ENCODE measurements around the gene NPPC.
A peak's percentile ranks its signal among the peaks of the same experiment; 100 is the strongest.

The NPPC gene

DNA sequence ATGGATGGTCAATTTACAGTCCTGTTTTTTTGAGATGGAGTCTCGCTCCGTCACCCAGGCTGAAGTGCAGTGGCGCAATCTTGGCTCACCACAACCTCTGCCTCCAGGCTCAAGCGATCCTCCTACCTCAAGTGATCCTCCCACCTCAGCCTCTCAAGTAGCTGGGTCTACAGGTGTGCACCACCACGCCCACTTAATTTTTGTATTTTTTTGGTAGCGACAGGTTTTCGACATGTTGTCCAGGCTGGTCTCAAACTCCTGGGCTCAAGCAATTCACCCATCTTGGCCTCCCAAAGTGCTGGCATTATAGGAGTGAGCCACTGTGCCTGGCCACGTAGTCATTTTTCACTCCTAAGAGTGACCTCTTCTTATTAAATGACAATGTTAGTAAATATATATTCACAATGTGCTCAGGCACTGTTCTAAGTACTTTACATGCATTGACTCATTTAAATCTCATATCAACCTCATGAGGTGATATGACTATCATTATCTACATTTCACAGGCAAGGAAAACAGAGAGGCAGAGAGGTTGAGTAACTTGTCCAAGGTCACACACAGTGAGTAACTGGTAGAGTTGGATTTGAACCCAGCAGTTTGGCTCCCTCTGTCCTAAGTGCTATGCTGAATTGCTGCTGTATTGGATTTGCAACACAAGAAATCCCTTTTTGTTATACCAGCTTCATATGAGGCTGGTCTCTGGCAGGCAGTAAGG lies 29.7 kb upstream of the NPPC start:
- CTCF ChIA-PET, result interaction anchor here (0.6 kb wide), 1 partner anchor 17 kb away, joined by 3 read pairs; no protein-coding TSS in a partner anchor
- POLR2A ChIA-PET, result no interaction called here
- TF ChIP-seq GLI2 (tag by site-specific recombination; IDR thresholded peaks at IDR 0.05; ENCODE audit: borderline replicate concordance, low read depth) (no peak), KLF9 (tag by site-specific recombination; IDR thresholded peaks at IDR 0.05; ENCODE audit: low read depth) (no peak), ZNF596 (tag by site-specific recombination; IDR thresholded peaks at IDR 0.05) (no peak), SCRT1 (tag by site-specific recombination; IDR thresholded peaks at IDR 0.05; ENCODE audit: borderline replicate concordance) (peak; percentile 70), ZNF747 (tag by site-specific recombination; IDR thresholded peaks at IDR 0.05) (no peak), SCRT2 (tag by site-specific recombination; IDR thresholded peaks at IDR 0.05) (0 out of 2 replicates have a peak, but pooled peaks have one; percentile 9), ZNF433 (tag by site-specific recombination; IDR thresholded peaks at IDR 0.05; ENCODE audit: low read depth) (no peak), ZNF324 (tag by site-specific recombination; IDR thresholded peaks at IDR 0.05) (no peak)
- TF ChIP-seq, protein P1, sequence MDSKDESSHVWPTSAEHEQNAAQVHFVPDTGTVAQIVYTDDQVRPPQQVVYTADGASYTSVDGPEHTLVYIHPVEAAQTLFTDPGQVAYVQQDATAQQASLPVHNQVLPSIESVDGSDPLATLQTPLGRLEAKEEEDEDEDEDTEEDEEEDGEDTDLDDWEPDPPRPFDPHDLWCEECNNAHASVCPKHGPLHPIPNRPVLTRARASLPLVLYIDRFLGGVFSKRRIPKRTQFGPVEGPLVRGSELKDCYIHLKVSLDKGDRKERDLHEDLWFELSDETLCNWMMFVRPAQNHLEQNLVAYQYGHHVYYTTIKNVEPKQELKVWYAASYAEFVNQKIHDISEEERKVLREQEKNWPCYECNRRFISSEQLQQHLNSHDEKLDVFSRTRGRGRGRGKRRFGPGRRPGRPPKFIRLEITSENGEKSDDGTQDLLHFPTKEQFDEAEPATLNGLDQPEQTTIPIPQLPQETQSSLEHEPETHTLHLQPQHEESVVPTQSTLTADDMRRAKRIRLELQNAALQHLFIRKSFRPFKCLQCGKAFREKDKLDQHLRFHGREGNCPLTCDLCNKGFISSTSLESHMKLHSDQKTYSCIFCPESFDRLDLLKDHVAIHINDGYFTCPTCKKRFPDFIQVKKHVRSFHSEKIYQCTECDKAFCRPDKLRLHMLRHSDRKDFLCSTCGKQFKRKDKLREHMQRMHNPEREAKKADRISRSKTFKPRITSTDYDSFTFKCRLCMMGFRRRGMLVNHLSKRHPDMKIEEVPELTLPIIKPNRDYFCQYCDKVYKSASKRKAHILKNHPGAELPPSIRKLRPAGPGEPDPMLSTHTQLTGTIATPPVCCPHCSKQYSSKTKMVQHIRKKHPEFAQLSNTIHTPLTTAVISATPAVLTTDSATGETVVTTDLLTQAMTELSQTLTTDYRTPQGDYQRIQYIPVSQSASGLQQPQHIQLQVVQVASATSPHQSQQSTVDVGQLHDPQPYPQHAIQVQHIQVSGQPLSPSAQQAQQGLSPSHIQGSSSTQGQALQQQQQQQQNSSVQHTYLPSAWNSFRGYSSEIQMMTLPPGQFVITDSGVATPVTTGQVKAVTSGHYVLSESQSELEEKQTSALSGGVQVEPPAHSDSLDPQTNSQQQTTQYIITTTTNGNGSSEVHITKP (tag by site-specific recombination; IDR thresholded peaks at IDR 0.05), result no peak
- TF ChIP-seq, protein P2, sequence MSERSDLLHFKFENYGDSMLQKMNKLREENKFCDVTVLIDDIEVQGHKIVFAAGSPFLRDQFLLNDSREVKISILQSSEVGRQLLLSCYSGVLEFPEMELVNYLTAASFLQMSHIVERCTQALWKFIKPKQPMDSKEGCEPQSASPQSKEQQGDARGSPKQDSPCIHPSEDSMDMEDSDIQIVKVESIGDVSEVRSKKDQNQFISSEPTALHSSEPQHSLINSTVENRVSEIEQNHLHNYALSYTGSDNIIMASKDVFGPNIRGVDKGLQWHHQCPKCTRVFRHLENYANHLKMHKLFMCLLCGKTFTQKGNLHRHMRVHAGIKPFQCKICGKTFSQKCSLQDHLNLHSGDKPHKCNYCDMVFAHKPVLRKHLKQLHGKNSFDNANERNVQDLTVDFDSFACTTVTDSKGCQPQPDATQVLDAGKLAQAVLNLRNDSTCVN (tag by site-specific recombination; optimal IDR thresholded peaks at IDR 0.05), result no peak
- TF ChIP-seq, protein P3, sequence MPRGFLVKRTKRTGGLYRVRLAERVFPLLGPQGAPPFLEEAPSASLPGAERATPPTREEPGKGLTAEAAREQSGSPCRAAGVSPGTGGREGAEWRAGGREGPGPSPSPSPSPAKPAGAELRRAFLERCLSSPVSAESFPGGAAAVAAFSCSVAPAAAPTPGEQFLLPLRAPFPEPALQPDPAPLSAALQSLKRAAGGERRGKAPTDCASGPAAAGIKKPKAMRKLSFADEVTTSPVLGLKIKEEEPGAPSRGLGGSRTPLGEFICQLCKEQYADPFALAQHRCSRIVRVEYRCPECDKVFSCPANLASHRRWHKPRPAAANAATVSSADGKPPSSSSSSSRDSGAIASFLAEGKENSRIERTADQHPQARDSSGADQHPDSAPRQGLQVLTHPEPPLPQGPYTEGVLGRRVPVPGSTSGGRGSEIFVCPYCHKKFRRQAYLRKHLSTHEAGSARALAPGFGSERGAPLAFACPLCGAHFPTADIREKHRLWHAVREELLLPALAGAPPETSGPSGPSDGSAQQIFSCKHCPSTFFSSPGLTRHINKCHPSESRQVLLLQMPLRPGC (tag by site-specific recombination; IDR thresholded peaks at IDR 0.05), result no peak

GRCh38 chr2:231951452-231952035 lies 25.3 kb upstream of the NPPC start:
- POLR2A ChIA-PET, result no interaction called here
- CTCF ChIA-PET, result interaction anchor here (0.6 to 0.9 kb wide), 2 partner anchors 27 to 190 kb away, joined by 3 to 4 read pairs; no protein-coding TSS in a partner anchor

More for the DNA sequence above, 29.7 kb upstream of the NPPC start:
- Histone ChIP-seq H3K27ac (ENCODE audit: extremely low read depth, low read depth, low read length) (no peak overlapping the region), H3K4me3 (ENCODE audit: low read depth, low read length) (no peak overlapping the region), H3K4me1 (ENCODE audit: control insufficient read depth, insufficient read depth, low read length) (peaks cover 2% of the 10 kb centered on the region; the same call in 1 of the 2 replicates), H3K9me3 (ENCODE audit: control insufficient read depth, insufficient read depth, low read depth, low read length) (no peaks in the 10 kb centered on the region), H3K36me3 (ENCODE audit: control insufficient read depth in 2 of 2, insufficient read depth in 1 of 2, low read length in 2 of 2) (no peaks in the 10 kb centered on the region)

GRCh38 chr2:231947694-231948093 lies 21.5 kb upstream of the NPPC start:
- H3K36me3 ChIP-seq (ENCODE audit: control insufficient read depth in 2 of 2, insufficient read depth in 1 of 2, low read length in 2 of 2), result no peaks in the 10 kb centered on the region
- ChIA-PET POLR2A (no interaction called here), CTCF (interaction anchor here (0.8 kb wide), 1 partner anchor 195 kb away, joined by 4 read pairs; no protein-coding TSS in a partner anchor)
- H3K4me3 ChIP-seq (ENCODE audit: low read depth, low read length), result no peak overlapping the region
- no peaks in the 10 kb centered on the region for H3K9me3 ChIP-seq (ENCODE audit: control insufficient read depth, insufficient read depth, low read depth, low read length)
- H3K27ac ChIP-seq (ENCODE audit: extremely low read depth, low read depth, low read length), result no peak overlapping the region
- H3K4me1 ChIP-seq (ENCODE audit: control insufficient read depth, insufficient read depth, low read length), result no peaks in the 10 kb centered on the region
- TF ChIP-seq, protein P3 (tag by site-specific recombination; IDR thresholded peaks at IDR 0.05), result no peak
- TF ChIP-seq ZFP3 (tag by site-specific recombination; IDR thresholded peaks at IDR 0.05; ENCODE audit: low read depth) (no peak), ZNF223 (tag by site-specific recombination; IDR thresholded peaks at IDR 0.05) (no peak), GFI1B (tag by site-specific recombination; IDR thresholded peaks at IDR 0.05) (no peak), ZNF473 (tag by site-specific recombination; IDR thresholded peaks at IDR 0.05) (no peak), ZNF266 (tag by site-specific recombination; IDR thresholded peaks at IDR 0.05; ENCODE audit: low read depth) (no peak), ZNF175 (tag by site-specific recombination; IDR thresholded peaks at IDR 0.05) (no peak), ZNF202 (tag by site-specific recombination; IDR thresholded peaks at IDR 0.05; ENCODE audit: borderline replicate concordance) (no peak), ZNF114 (tag by site-specific recombination; IDR thresholded peaks at IDR 0.05) (no peak), HOXA7 (CRISPR knock-in tag; IDR thresholded peaks at IDR 0.05; ENCODE audit: borderline replicate concordance) (no peak), ZNF670 (tag by site-specific recombination; IDR thresholded peaks at IDR 0.05; ENCODE audit: low read depth) (no peak), GLI2 (tag by site-specific recombination; IDR thresholded peaks at IDR 0.05; ENCODE audit: borderline replicate concordance, low read depth) (no peak), SCRT2 (tag by site-specific recombination; IDR thresholded peaks at IDR 0.05) (no peak)

More at GRCh38 chr2:231951452-231952035, 25.3 kb upstream of the NPPC start:
- Histone ChIP-seq H3K36me3 (ENCODE audit: control insufficient read depth in 2 of 2, insufficient read depth in 1 of 2, low read length in 2 of 2) (no peaks in the 10 kb centered on the region), H3K4me3 (ENCODE audit: low read depth, low read length) (no peak overlapping the region), H3K27ac (ENCODE audit: extremely low read depth, low read depth, low read length) (no peak overlapping the region), H3K4me1 (ENCODE audit: control insufficient read depth, insufficient read depth, low read length) (no peaks in the 10 kb centered on the region), H3K9me3 (ENCODE audit: control insufficient read depth, insufficient read depth, low read depth, low read length) (no peaks in the 10 kb centered on the region)
- TF ChIP-seq ZNF623 (tag by site-specific recombination; IDR thresholded peaks at IDR 0.05), result no peak
- TF ChIP-seq ZNF146 (tag by site-specific recombination; IDR thresholded peaks at IDR 0.05), result peak; percentile 62

All from HEK293 (cell line).